SW 1271 (cell line): Measurements from ENCODE around the gene UGT2A3.

Experiments used
- DNase-seq, 2 experiments: peaks; one replicate each; lab custom pipeline; 2025; lab: John Stamatoyannopoulos, UW

The UGT2A3 gene

DNA sequence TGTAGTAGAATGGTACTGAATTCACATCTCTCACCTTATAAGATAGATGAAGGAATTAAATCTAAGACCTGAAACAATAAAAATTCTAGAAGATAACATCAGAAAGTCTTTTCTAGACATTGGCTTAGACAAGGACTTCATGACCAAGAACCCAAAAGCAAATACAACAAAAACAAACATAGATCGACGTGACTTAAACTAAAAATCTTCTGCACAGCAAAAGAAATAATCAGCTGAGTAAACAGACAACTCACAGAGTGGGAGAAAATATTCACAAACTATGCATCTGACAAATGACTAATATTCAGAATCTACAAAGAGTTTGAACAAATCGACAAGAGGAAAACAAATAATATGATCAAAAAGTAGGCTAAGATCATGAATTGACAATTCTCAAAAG, 38.8 kb downstream of the UGT2A3 start:
- no peak for DNase-seq

- no peak for DNase-seq
These were observed 42.2 kb downstream of the UGT2A3 start for GRCh38 chr4:68909385-68909784.

GRCh38 chr4:68907788-68908700, 43.6 kb downstream of the UGT2A3 start:
- DNase-seq, result no peak

GRCh38 chr4:68907245-68907644, 44.4 kb downstream of the UGT2A3 start:
- no peak for DNase-seq

DNA sequence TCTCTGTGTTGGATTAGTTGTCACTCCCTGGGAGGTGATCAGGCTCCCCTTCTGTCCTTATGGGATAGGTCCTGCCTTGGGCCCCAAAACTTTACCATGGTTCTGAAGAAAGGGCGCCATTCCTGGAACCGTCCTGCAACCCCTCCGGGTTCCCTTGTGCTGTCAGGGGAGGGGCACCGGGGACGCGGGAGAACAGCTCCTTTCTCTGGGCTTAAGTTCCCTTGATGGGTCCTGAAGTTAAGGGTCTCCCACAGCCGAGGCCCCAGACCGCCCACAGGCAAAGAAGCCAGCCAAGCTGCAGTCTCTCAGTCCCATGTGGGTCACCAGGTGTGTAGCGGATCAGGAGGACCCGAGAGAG, 44.8 kb downstream of the UGT2A3 start:
- DNase-seq, result no peak

- DNase-seq, result no peak
These were observed 45.4 kb downstream of the UGT2A3 start for GRCh38 chr4:68905939-68906779.

DNA sequence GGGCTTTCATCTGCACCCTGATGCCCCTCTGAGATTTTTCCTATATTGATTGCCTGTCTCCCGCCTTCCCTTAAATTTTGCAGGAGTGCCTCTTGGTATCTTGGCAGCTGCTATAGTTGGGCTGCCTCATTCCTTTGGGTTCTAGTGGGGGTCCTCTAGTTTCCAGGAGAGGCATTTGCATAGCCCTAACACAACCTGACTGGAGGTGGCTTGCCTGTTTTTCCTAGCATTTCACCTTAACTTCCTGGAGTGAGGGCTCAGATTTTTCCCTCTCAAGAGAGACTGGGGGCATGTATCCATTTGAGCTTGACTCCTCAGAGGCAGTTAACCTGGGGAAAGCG, 46.0 kb downstream of the UGT2A3 start:
- DNase-seq, result no peak

- no peak for DNase-seq
These were observed 46.8 kb downstream of the UGT2A3 start for GRCh38 chr4:68904786-68905185.

DNA sequence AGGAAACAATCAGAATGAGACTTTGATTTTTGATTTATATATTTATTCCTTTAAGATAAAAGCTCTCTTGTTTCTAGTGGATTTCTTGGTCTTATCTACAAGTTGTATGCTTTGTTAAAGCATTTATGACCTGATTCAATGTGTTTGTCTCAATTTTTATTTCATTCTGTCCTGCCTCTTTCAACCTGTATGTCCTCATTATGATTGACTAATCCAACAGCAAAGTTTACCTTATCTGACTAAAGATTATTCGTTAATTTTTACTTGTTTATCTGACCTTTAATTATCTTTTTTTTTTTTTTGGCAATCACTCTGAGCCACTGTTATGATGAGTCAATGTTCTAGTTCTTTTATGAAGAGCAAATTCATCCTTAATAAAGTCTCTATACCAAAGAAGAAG, 54.9 kb downstream of the UGT2A3 start:
- DNase-seq, result no peak

- no peak for DNase-seq
These were observed 55.9 kb downstream of the UGT2A3 start for GRCh38 chr4:68895561-68896198.

DNA sequence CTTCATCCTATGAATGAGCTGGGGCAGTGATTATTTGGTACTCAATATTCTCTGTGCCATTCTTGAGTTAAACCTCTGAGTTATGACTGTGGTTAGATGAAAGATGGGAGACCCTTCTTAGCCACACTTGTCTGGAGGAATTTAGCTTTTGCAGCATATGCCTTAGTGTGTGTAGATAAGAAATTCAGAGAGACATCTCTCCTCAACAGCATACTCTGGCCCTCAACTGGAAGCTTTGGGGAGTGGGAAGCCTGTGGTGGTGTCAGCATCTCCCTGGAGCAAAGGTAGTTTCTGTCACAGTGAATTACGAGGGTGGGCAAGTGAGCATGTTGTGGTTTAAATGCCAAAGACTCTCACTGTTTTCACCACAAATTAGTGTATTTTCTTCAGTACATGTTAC, 58.7 kb downstream of the UGT2A3 start:
- DNase-seq, result no peak

DNA sequence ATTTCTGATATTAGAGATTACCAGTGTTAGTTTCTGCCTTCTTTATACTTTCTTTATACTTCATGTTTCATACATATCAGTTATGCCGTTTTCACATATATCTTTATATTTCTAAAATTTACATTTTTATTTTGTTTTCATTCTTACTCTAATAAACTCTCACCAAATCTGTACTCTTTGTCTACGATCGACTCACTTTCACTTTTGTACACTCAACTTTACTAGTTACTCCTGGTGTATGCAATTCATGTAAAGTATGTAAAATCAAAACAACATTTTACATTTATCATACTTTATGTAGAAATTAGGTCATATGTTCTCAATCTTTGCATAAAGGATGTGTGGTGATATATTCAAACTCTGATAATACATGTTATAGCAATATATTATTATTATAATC, 59.9 kb downstream of the UGT2A3 start:
- DNase-seq, result no peak

DNA sequence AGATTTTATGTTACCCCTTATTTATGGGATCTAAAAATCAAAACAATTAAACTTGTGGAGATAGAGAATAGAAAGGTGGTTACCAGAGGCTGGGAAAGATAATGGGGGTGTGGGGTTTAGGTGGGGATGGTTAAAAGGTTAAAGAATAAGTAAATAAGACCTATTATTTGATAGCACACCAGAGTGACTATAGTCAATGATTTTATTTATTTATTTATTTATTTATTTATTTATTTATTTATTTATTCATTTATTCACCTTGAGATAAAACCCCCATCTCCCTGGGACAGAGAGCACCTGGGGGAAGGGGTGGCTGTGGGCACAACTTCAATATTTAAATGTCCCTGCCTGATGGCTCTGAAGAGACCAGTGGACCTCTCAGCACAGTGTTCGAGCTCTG, 66.1 kb downstream of the UGT2A3 start:
- no peak for DNase-seq

DNA sequence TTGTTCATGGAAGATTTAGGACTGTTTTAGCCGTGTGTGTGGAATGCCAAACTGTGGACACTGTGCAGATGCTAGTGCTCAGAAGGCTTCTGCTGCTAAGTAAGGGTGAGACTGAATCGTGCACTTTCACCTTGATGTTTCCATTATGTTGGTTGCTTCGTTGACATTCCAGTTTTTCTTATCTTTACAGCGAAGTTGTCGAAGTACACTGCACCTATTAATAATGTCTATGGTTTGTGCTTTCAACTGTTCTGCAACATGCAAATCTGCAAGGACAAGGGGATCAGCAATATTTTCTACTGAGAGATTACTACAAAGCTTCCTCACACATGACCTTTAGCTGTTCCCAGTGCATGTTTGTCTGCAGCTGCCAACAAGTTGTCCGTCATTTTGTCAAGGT, 67.7 kb downstream of the UGT2A3 start:
- DNase-seq, result no peak
